CD4-positive, alpha-beta T cell treated with Interleukin-6 for 4 hours (primary cell): ENCODE data around the gene TM4SF1.
"Not testable (repeated sequence)": the region's sequence is repeated elsewhere in the genome, so short reads cannot be mapped to it uniquely, and the experiment has no call there.

Source experiments
- DNase-seq: peaks from one replicate; pipeline ENCODE4 v3.0.0-alpha.2; 2020; ENCODE audit warnings: mixed read lengths

TM4SF1 gene

GRCh38 chr3:149393345-149394160, 16.1 kb upstream of the TM4SF1 start:
- no peak for DNase-seq

- no peak for DNase-seq
Observed at GRCh38 chr3:149391960-149392359, 14.5 kb upstream of the TM4SF1 start.

- DNase-seq: no peak
Observed at GRCh38 chr3:149390772-149391212, 13.3 kb upstream of the TM4SF1 start.

GRCh38 chr3:149390294-149390693, 12.8 kb upstream of the TM4SF1 start:
- DNase-seq: no peak

GRCh38 chr3:149388531-149389417, 11.3 kb upstream of the TM4SF1 start:
- no peak for DNase-seq

- no peak for DNase-seq
Observed at GRCh38 chr3:149388001-149388440, 10.6 kb upstream of the TM4SF1 start.

GRCh38 chr3:149386299-149386606, 8.8 kb upstream of the TM4SF1 start:
- DNase-seq: no peak

GRCh38 chr3:149385617-149386298, 8.3 kb upstream of the TM4SF1 start:
- no peak for DNase-seq

GRCh38 chr3:149384911-149385321, 7.5 kb upstream of the TM4SF1 start:
- no peak for DNase-seq

- DNase-seq: no peak
Observed at GRCh38 chr3:149384167-149384566, 6.7 kb upstream of the TM4SF1 start.

- DNase-seq: no peak
Observed at GRCh38 chr3:149383703-149384102, 6.3 kb upstream of the TM4SF1 start.

GRCh38 chr3:149382518-149382917, 5.1 kb upstream of the TM4SF1 start:
- DNase-seq: no peak

- no peak for DNase-seq
Observed at GRCh38 chr3:149382101-149382467, 4.6 kb upstream of the TM4SF1 start.

- no peak for DNase-seq
Observed at GRCh38 chr3:149381173-149382100, 4.0 kb upstream of the TM4SF1 start.

GRCh38 chr3:149380220-149380619, 2.8 kb upstream of the TM4SF1 start:
- not testable (repeated sequence) for DNase-seq

- DNase-seq: no peak
Observed at GRCh38 chr3:149378478-149379309, 1.2 kb upstream of the TM4SF1 start.

GRCh38 chr3:149376718-149377407, 586 bp downstream of the TM4SF1 start:
- no peak for DNase-seq

GRCh38 chr3:149375501-149376196, 1.8 kb downstream of the TM4SF1 start:
- no peak for DNase-seq

GRCh38 chr3:149374793-149375500, 2.5 kb downstream of the TM4SF1 start:
- no peak for DNase-seq
